ENCODE data around the gene SRSF3.

DNA sequence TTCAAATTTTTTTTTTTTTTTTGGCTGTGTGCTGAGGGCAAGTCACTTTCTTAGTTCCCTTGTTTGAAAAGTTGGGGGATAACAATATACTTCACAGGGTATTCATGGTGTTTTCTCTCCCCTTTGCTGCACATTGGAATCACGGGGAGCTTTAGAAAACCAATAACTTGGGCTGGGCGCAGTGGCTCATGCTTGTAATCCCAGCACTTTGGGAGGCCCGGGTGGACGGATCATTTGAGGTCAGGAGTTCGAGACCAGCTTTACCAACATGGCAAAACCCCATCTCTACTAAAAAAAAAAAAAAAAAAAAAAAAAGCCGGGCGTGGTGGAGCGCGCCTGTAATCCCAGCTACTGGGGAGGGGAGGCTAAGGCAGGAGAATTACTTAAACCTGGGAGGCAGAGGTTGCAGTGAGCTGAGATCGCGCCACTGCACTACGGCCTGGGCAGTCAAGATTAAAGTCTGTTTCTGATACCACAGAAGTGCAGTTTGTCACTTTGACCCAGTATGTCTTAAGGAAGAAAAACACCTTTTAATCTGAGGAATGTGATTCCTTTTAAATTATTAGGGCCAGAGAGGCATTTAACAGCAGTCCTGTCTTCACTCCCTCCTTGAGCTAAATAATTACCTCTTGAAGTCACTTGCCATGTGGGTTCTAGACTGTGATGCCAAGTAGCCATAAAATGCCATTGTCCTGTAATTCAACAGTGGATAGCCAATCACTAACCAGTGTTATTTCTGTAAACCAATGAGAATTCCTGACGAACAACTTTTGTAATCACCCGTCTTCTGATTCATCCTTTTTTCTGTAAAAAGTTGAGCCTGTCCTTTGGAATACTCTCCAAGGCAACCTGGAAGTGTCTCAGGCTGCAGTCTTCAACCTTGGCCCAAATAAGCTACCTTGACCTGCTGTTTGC, 16.1 kb downstream of the SRSF3 start:
- TF ChIP-seq, protein P1, sequence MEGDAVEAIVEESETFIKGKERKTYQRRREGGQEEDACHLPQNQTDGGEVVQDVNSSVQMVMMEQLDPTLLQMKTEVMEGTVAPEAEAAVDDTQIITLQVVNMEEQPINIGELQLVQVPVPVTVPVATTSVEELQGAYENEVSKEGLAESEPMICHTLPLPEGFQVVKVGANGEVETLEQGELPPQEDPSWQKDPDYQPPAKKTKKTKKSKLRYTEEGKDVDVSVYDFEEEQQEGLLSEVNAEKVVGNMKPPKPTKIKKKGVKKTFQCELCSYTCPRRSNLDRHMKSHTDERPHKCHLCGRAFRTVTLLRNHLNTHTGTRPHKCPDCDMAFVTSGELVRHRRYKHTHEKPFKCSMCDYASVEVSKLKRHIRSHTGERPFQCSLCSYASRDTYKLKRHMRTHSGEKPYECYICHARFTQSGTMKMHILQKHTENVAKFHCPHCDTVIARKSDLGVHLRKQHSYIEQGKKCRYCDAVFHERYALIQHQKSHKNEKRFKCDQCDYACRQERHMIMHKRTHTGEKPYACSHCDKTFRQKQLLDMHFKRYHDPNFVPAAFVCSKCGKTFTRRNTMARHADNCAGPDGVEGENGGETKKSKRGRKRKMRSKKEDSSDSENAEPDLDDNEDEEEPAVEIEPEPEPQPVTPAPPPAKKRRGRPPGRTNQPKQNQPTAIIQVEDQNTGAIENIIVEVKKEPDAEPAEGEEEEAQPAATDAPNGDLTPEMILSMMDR (IDR thresholded peaks at IDR 0.05), result no peak
- TF ChIP-seq POLR2A (IDR thresholded peaks at IDR 0.05) (no peak), POLR2AphosphoS5 (IDR thresholded peaks at IDR 0.05) (peak; percentile 1)

Measured in gastroesophageal sphincter (tissue), 3 donors.